Lower leg skin (tissue), 3 donors: ENCODE results near the gene IL21.

Source experiments
- CTCF ChIP-seq, 3 donors: fragments of 450-650 bp; IDR thresholded peaks; one replicate each; pipeline ENCODE4 v1.5.1; 2016; ENCODE audit warnings: antibody characterized with exemption in 3 of 3, mild to moderate bottlenecking in 3 of 3, moderate library complexity in 2 of 3
- POLR2A ChIP-seq, 2 donors: fragments of 450-650 bp; IDR thresholded peaks; one replicate each; pipeline ENCODE4 v1.6.1; 2016 to 2017; ENCODE audit warnings: antibody characterized with exemption in 2 of 2, mild to moderate bottlenecking in 1 of 2, moderate library complexity in 1 of 2

GRCh38 chr4:122562449-122562848 lies 58.4 kb downstream of the IL21 start:
- TF ChIP-seq CTCF (IDR thresholded peaks at IDR 0.05) = no peak
- TF ChIP-seq POLR2A (IDR thresholded peaks at IDR 0.05) = no peak
